ENCODE results near the gene EXOC6. TPM values are rescaled to one million over a fixed set of nuclear protein-coding genes. Genes with fewer than 3 reads are reported as not detected.
A peak's percentile ranks its signal among the peaks of the same experiment; 100 is the strongest.

Gene EXOC6
- total and polyA plus RNA-seq, 2 of the 13 experiments (the other 11 are each of a cell fraction or from before 2014, with no cell fraction given): 22.2 to 29.2 TPM

- Histone ChIP-seq H3K9ac (ENCODE audit: insufficient read depth, low read depth, low read length) (peak overlapping the region; percentile 64), H2AFZ (ENCODE audit: low read length) (peak overlapping the region; percentile 45), H3K4me2 (ENCODE audit: low read depth, low read length) (peak overlapping the region; percentile 100), H3K27ac (ENCODE audit: extremely low read length, insufficient read depth, low read length) (peak overlapping the region; percentile 52), H3K36me3 (replicated peaks in 1 of 2; ENCODE audit: control insufficient read depth in 1 of 2, insufficient read depth in 2 of 2, low read length in 2 of 2) (no peaks in the 10 kb centered on the region), H4K20me1 (ENCODE audit: insufficient read depth, low read length) (no peaks in the 10 kb centered on the region; the same call in 1 of the 2 replicates), H3K27me3 (ENCODE audit: control insufficient read depth in 1 of 2, insufficient read depth in 2 of 2, low read length in 2 of 2) (no peaks in the 10 kb centered on the region; a peak in 1 of 5 replicates), H3K79me2 (ENCODE audit: insufficient read depth, low read length) (peaks cover 18% of the 10 kb centered on the region), H3K4me1 (ENCODE audit: insufficient read depth, low read length) (peaks cover 37% of the 10 kb centered on the region), H3K9me3 (ENCODE audit: low read length) (no peaks in the 10 kb centered on the region), H3K4me3 (replicated peaks in 1 of 3; ENCODE audit: insufficient read depth in 1 of 3, low read depth in 2 of 3, low read length in 3 of 3) (peak overlapping the region; percentile 94 to 96 (median 95))
- ATAC-seq (peak; percentile 65), DNase-seq (ENCODE audit: low spot score) (no peak), FAIRE-seq (no peak)
- 1% methylated on average over 7 of the region's 32 CpGs for WGBS (ENCODE audit: low lambda C conversion rate)
- ChIA-PET CTCF (ENCODE audit: low intra/inter-chr PET ratio, low total read pairs) (no interaction called here), POLR2A (interaction anchor here (0.6 to 4.2 kb wide), 10 partner anchors 10 to 274 kb away, joined by 3 to 27 read pairs (median 4); partner anchors contain the start of genes HHEX and IDE)
- in situ Hi-C loops (cut with HindIII; ENCODE audit: extremely low pct_ligation_motif_present, low pct_unique_long_range_greater_than_20kb) (no loop called here), intact Hi-C loops (cut with micrococcal nuclease; ENCODE audit: unreplicated experiment) (loop anchor here (5.0 kb wide), 1 partner anchor 256 kb away; the partner anchor contains the start of gene KIF11)
- no TSS peak for BruUV-seq (replicated peaks)
- TF ChIP-seq, protein P1, sequence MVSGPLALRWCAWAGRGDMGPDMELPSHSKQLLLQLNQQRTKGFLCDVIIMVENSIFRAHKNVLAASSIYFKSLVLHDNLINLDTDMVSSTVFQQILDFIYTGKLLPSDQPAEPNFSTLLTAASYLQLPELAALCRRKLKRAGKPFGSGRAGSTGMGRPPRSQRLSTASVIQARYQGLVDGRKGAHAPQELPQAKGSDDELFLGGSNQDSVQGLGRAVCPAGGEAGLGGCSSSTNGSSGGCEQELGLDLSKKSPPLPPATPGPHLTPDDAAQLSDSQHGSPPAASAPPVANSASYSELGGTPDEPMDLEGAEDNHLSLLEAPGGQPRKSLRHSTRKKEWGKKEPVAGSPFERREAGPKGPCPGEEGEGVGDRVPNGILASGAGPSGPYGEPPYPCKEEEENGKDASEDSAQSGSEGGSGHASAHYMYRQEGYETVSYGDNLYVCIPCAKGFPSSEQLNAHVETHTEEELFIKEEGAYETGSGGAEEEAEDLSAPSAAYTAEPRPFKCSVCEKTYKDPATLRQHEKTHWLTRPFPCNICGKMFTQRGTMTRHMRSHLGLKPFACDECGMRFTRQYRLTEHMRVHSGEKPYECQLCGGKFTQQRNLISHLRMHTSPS (CRISPR knock-in tag; IDR thresholded peaks at IDR 0.05; ENCODE audit: low read depth): 0 out of 2 replicates have a peak, but pooled peaks have one; percentile 27
- TF ChIP-seq YEATS4 (CRISPR knock-in tag; IDR thresholded peaks at IDR 0.05; ENCODE audit: borderline replicate concordance) (no peak), TBX2 (CRISPR knock-in tag; IDR thresholded peaks at IDR 0.05; ENCODE audit: borderline replicate concordance) (no peak), SRF (IDR thresholded peaks at IDR 0.05; ENCODE audit: low read depth, low read length) (no peak), TIGD3 (CRISPR knock-in tag; IDR thresholded peaks at IDR 0.05; ENCODE audit: borderline replicate concordance) (no peak), KAT2B (IDR thresholded peaks at IDR 0.05; ENCODE audit: borderline replicate concordance, low read depth, low read length) (no peak), PRMT3 (CRISPR knock-in tag; IDR thresholded peaks at IDR 0.05; ENCODE audit: borderline replicate concordance, low read depth) (0 out of 2 replicates have a peak, but pooled peaks have one; percentile 2), ZFP36L2 (CRISPR knock-in tag; IDR thresholded peaks at IDR 0.05) (no peak), FOXO1 (CRISPR knock-in tag; IDR thresholded peaks at IDR 0.05) (no peak), SALL1 (CRISPR knock-in tag; IDR thresholded peaks at IDR 0.05) (no peak), TGIF2 (CRISPR knock-in tag; IDR thresholded peaks at IDR 0.05) (0 out of 2 replicates have a peak, but pooled peaks have one; percentile 6), ZSCAN30 (CRISPR knock-in tag; IDR thresholded peaks at IDR 0.05) (no peak), JUN (CRISPR knock-in tag; IDR thresholded peaks at IDR 0.05) (no peak)
- TF ChIP-seq, protein P2, sequence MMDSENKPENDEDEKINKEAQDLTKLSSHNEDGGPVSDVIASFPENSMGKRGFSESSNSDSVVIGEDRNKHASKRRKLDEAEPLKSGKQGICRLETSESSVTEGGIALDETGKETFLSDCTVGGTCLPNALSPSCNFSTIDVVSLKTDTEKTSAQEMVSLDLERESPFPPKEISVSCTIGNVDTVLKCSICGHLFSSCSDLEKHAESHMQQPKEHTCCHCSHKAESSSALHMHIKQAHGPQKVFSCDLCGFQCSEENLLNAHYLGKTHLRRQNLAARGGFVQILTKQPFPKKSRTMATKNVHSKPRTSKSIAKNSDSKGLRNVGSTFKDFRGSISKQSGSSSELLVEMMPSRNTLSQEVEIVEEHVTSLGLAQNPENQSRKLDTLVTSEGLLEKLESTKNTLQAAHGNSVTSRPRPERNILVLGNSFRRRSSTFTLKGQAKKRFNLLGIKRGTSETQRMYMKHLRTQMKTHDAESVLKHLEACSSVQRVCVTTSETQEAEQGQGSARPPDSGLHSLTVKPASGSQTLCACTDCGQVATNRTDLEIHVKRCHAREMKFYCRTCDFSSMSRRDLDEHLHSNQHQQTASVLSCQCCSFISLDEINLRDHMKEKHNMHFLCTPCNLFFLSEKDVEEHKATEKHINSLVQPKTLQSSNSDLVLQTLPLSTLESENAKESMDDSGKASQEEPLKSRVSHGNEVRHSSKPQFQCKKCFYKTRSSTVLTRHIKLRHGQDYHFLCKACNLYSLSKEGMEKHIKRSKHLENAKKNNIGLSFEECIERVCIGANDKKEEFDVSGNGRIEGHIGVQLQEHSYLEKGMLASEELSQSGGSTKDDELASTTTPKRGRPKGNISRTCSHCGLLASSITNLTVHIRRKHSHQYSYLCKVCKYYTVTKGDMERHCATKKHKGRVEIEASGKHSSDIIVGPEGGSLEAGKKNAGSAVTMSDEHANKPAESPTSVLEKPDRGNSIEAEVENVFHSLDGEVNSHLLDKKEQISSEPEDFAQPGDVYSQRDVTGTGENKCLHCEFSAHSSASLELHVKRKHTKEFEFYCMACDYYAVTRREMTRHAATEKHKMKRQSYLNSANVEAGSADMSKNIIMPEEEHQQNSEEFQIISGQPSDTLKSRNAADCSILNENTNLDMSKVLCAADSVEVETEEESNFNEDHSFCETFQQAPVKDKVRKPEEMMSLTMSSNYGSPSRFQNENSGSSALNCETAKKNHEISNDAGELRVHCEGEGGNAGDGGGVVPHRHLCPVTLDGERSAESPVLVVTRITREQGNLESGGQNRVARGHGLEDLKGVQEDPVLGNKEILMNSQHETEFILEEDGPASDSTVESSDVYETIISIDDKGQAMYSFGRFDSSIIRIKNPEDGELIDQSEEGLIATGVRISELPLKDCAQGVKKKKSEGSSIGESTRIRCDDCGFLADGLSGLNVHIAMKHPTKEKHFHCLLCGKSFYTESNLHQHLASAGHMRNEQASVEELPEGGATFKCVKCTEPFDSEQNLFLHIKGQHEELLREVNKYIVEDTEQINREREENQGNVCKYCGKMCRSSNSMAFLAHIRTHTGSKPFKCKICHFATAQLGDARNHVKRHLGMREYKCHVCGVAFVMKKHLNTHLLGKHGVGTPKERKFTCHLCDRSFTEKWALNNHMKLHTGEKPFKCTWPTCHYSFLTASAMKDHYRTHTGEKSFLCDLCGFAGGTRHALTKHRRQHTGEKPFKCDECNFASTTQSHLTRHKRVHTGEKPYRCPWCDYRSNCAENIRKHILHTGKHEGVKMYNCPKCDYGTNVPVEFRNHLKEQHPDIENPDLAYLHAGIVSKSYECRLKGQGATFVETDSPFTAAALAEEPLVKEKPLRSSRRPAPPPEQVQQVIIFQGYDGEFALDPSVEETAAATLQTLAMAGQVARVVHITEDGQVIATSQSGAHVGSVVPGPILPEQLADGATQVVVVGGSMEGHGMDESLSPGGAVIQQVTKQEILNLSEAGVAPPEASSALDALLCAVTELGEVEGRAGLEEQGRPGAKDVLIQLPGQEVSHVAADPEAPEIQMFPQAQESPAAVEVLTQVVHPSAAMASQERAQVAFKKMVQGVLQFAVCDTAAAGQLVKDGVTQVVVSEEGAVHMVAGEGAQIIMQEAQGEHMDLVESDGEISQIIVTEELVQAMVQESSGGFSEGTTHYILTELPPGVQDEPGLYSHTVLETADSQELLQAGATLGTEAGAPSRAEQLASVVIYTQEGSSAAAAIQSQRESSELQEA (CRISPR knock-in tag; IDR thresholded peaks at IDR 0.05; ENCODE audit: not compliant biosample characterization): no peak
Observed at GRCh38 chr10:92848037-92848440, 281 bp upstream of the EXOC6 start.
